Endothelial cell of umbilical vein (primary cell): ENCODE measurements around the gene CRY1. TPM values are rescaled to one million over a fixed set of nuclear protein-coding genes. Genes with fewer than 3 reads are reported as not detected.
"Not testable (repeated sequence)": the region's sequence is repeated elsewhere in the genome, so short reads cannot be mapped to it uniquely, and the experiment has no call there.

Experiments used
- BruUV-seq: library from RNA; stranded (reverse); fragments of 400-500 nt; replicated peaks from 2 replicates; lab custom pipeline; 2021; lab: Mats Ljungman, UMichigan
- CTCF ChIA-PET: fragments of 300-600, 350-600 bp; sonication (Branson Sonifier 250); formaldehyde crosslinking; loops from one replicate; lab custom pipeline; 2021; ENCODE audit warnings: antibody characterized with exemption, inconsistent platforms; lab: Charles Lee
- POLR2A ChIA-PET: fragments of 300-600, 350-600 bp; sonication (Branson Sonifier 250); formaldehyde crosslinking; loops from one replicate; lab custom pipeline; 2021; ENCODE audit warnings: antibody characterized with exemption, inconsistent platforms; lab: Charles Lee
- DNase-seq: peaks from one replicate; pipeline ENCODE4 v3.0.0-alpha.2; 2011; ENCODE audit warnings: low read depth, low spot score
- FAIRE-seq: peaks from 2 replicates; lab custom pipeline; 2011; peaks lifted over from hg19 to GRCh38; lab: Jason Lieb, UNC
- H2AFZ ChIP-seq: 2 replicates; pipeline ENCODE4 v1.6.0; 2012; ENCODE audit warnings: low read depth, low read length, control low read depth, inconsistent platforms
- H3K27ac ChIP-seq: 2 replicates; pipeline ENCODE4 v1.5.1; 2011; ENCODE audit warnings: low read depth, mild to moderate bottlenecking, control low read depth, low read length, moderate library complexity; ENCODE audit not compliant: insufficient read depth
- H3K27me3 ChIP-seq, 2 experiments: 2 replicates each; pipeline versions ENCODE4 v1.6.0 to v1.6.1; 2011; ENCODE audit warnings: low read length in 2 of 2, mixed read lengths in 1 of 2; ENCODE audit not compliant: control insufficient read depth in 2 of 2, insufficient read depth in 2 of 2
- H3K36me3 ChIP-seq, 2 experiments: 2 replicates in 1 of 2; 3 replicates in 1 of 2; pipeline ENCODE4 v1.5.1; 2011; ENCODE audit warnings: low read length in 2 of 2, mild to moderate bottlenecking in 1 of 2, moderate library complexity in 1 of 2; ENCODE audit not compliant: control insufficient read depth in 2 of 2, insufficient read depth in 2 of 2; ENCODE audit errors: extremely low read depth in 1 of 2
- H3K4me1 ChIP-seq: 3 replicates; pipeline ENCODE4 v1.5.1; 2011; ENCODE audit warnings: mild to moderate bottlenecking, low read length; ENCODE audit not compliant: control insufficient read depth, insufficient read depth; ENCODE audit errors: extremely low read depth
- H3K4me2 ChIP-seq: 2 replicates; pipeline ENCODE4 v1.6.1; 2011; ENCODE audit warnings: low read length, control low read depth, mixed read lengths; ENCODE audit not compliant: insufficient read depth
- H3K4me3 ChIP-seq, 3 experiments: fragments of 200-600 bp in 1 of 3; sonication (generic), shearing (Covaris generic) in 1 of 3; replicated peaks in 1 of 3; 2 replicates each; pipeline ENCODE4 v1.5.1; 2011 to 2016; ENCODE audit warnings: control low read depth in 3 of 3, low read length in 3 of 3, mild to moderate bottlenecking in 2 of 3, inconsistent platforms in 1 of 3, low read depth in 1 of 3, moderate library complexity in 1 of 3; ENCODE audit not compliant: insufficient read depth in 1 of 3
- H3K79me2 ChIP-seq: 2 replicates; pipeline ENCODE4 v1.6.0; 2012; ENCODE audit warnings: low read length, inconsistent platforms; ENCODE audit not compliant: control insufficient read depth, insufficient read depth
- H3K9ac ChIP-seq: replicated peaks from 2 replicates; pipeline ENCODE3; 2011; ENCODE audit warnings: low read length, control low read depth; ENCODE audit not compliant: insufficient read depth; ENCODE audit errors: extremely low read depth
- H3K9me1 ChIP-seq: replicated peaks from 3 replicates; pipeline ENCODE4 v1.6.0; 2011; ENCODE audit warnings: mild to moderate bottlenecking, low read length; ENCODE audit not compliant: control insufficient read depth, insufficient read depth; ENCODE audit errors: extremely low read depth
- H3K9me3 ChIP-seq: replicated peaks from 2 replicates; pipeline ENCODE4 v1.5.1; 2012; ENCODE audit warnings: low read length, inconsistent platforms; ENCODE audit not compliant: control insufficient read depth, insufficient read depth
- H4K20me1 ChIP-seq: replicated peaks from 2 replicates; pipeline ENCODE3; 2011; ENCODE audit warnings: mild to moderate bottlenecking, low read length; ENCODE audit not compliant: control insufficient read depth, insufficient read depth; ENCODE audit errors: extremely low read depth
- JUN ChIP-seq: IDR thresholded peaks from 2 replicates; pipeline ENCODE4 v1.6.1; 2011; ENCODE audit warnings: borderline replicate concordance, low read depth; ENCODE audit not compliant: insufficient read length, insufficient read depth
- MYC ChIP-seq: IDR thresholded peaks from one replicate; pipeline ENCODE4 v1.6.1; 2011; ENCODE audit warnings: mild to moderate bottlenecking, low read depth, low read length
- POLR2A ChIP-seq: IDR thresholded peaks from 2 replicates; pipeline ENCODE4 v1.6.1; 2012; ENCODE audit warnings: low read depth, mild to moderate bottlenecking, control low read depth, low read length
- POLR2AphosphoS5 ChIP-seq: IDR thresholded peaks from 2 replicates; pipeline ENCODE4 v1.6.1; 2012; ENCODE audit warnings: low read depth, mild to moderate bottlenecking, control low read depth, low read length, moderate library complexity; ENCODE audit not compliant: insufficient read depth
- dilution Hi-C: fragments of 300-500 bp; cut with MboI; formaldehyde crosslinking; loops from one replicate; pipeline ENCODE4 v1.15.0; 2019; ENCODE audit warnings: low sequenced_read_pairs; ENCODE audit not compliant: extremely low pct_ligation_motif_present
- intact Hi-C: fragments of 100-400 bp; cut with micrococcal nuclease; formaldehyde crosslinking; loops from one replicate; pipeline ENCODE4 v1.10.0; 2022
- polyA plus RNA-seq, 4 experiments: library from polyadenylated mRNA; depleted of rRNA in 3 of 4; stranded (reverse) in 3 of 4; unstranded in 1 of 4; fragments of >200 nt; gene quantifications; 2 replicates each; pipeline versions ENCODE4 v1.2.1 to v1.2.3, GENCODE V29; 2011 to 2012; ENCODE audit warnings: missing spikeins in 1 of 4
- total RNA-seq: library from RNA; stranded (reverse); gene quantifications from 2 replicates; pipeline ENCODE4 v1.2.3, GENCODE V29; 2021
- TF ChIP-seq, protein P1 (sequence below), 2 donors: IDR thresholded peaks; 1 replicate in 1 of 2; 2 replicates in 1 of 2; pipeline ENCODE4 v1.5.1; 2011; ENCODE audit warnings: low read length in 2 of 2, mild to moderate bottlenecking in 2 of 2, moderate library complexity in 2 of 2, control low read depth in 1 of 2, inconsistent platforms in 1 of 2, low read depth in 1 of 2; ENCODE audit not compliant: insufficient read depth in 1 of 2; ENCODE audit errors: extremely low read depth in 1 of 2

CRY1 gene
- total and polyA plus RNA-seq, 2 donors (not counting 3 experiments of a cell fraction or from before 2014, with no cell fraction given), result 11.4 to 21.0 TPM

GRCh38 chr12:107011519-107011918 lies 81.8 kb downstream of the CRY1 start:
- H3K9ac ChIP-seq, result no peak overlapping the region
- dilution Hi-C loops, result no loop called here
- no peak for FAIRE-seq
- ChIA-PET POLR2A (no interaction called here), CTCF (no interaction called here)
- no peak overlapping the region for H2AFZ ChIP-seq
- H3K79me2 ChIP-seq, result no peaks in the 10 kb centered on the region
- H3K9me1 ChIP-seq, result no peaks in the 10 kb centered on the region
- no peaks in the 10 kb centered on the region for H3K27me3 ChIP-seq
- no peaks in the 10 kb centered on the region for H3K36me3 ChIP-seq
- no peak overlapping the region for H3K4me2 ChIP-seq
- H4K20me1 ChIP-seq, result no peaks in the 10 kb centered on the region
- TF ChIP-seq, protein P1, sequence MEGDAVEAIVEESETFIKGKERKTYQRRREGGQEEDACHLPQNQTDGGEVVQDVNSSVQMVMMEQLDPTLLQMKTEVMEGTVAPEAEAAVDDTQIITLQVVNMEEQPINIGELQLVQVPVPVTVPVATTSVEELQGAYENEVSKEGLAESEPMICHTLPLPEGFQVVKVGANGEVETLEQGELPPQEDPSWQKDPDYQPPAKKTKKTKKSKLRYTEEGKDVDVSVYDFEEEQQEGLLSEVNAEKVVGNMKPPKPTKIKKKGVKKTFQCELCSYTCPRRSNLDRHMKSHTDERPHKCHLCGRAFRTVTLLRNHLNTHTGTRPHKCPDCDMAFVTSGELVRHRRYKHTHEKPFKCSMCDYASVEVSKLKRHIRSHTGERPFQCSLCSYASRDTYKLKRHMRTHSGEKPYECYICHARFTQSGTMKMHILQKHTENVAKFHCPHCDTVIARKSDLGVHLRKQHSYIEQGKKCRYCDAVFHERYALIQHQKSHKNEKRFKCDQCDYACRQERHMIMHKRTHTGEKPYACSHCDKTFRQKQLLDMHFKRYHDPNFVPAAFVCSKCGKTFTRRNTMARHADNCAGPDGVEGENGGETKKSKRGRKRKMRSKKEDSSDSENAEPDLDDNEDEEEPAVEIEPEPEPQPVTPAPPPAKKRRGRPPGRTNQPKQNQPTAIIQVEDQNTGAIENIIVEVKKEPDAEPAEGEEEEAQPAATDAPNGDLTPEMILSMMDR (IDR thresholded peaks at IDR 0.05; ENCODE audit: extremely low read depth in 1 of 2, insufficient read depth in 1 of 2, low read depth in 1 of 2, low read length in 2 of 2), result no peak
- TF ChIP-seq MYC (no peak), POLR2A (no peak), JUN (no peak)
- DNase-seq, result no peak
- no peak overlapping the region for H3K27ac ChIP-seq
- H3K9me3 ChIP-seq, result no peaks in the 10 kb centered on the region
- no peaks in the 10 kb centered on the region for H3K4me1 ChIP-seq
- no TSS peak for BruUV-seq
- H3K4me3 ChIP-seq, result no peak overlapping the region
- intact Hi-C loops, result no loop called here

- no peak overlapping the region for H3K27ac ChIP-seq
- H3K79me2 ChIP-seq, result no peaks in the 10 kb centered on the region
- intact Hi-C loops, result no loop called here
- H3K9me1 ChIP-seq, result no peaks in the 10 kb centered on the region
- no peaks in the 10 kb centered on the region for H3K27me3 ChIP-seq
- DNase-seq (no peak), FAIRE-seq (no peak)
- ChIA-PET CTCF (interaction anchor here (0.8 kb wide), 1 partner anchor 14 kb away, joined by 3 read pairs; no protein-coding TSS in a partner anchor), POLR2A (interaction anchor here (0.6 kb wide), 1 partner anchor 51 kb away, joined by 3 read pairs; no protein-coding TSS in a partner anchor)
- H4K20me1 ChIP-seq, result no peaks in the 10 kb centered on the region
- H3K9me3 ChIP-seq, result no peaks in the 10 kb centered on the region
- H3K9ac ChIP-seq, result no peak overlapping the region
- dilution Hi-C loops, result no loop called here
- BruUV-seq, result no TSS peak
- H3K36me3 ChIP-seq, result no peaks in the 10 kb centered on the region
- no peak overlapping the region for H3K4me3 ChIP-seq
- no peak overlapping the region for H2AFZ ChIP-seq
- no peaks in the 10 kb centered on the region for H3K4me1 ChIP-seq
- H3K4me2 ChIP-seq, result no peak overlapping the region
- TF ChIP-seq, protein P1 (IDR thresholded peaks at IDR 0.05; ENCODE audit: extremely low read depth in 1 of 2, insufficient read depth in 1 of 2, low read depth in 1 of 2, low read length in 2 of 2), result no peak
- no peak for TF ChIP-seq POLR2AphosphoS5
Observed at GRCh38 chr12:107007411-107007810, 85.9 kb downstream of the CRY1 start.

DNA sequence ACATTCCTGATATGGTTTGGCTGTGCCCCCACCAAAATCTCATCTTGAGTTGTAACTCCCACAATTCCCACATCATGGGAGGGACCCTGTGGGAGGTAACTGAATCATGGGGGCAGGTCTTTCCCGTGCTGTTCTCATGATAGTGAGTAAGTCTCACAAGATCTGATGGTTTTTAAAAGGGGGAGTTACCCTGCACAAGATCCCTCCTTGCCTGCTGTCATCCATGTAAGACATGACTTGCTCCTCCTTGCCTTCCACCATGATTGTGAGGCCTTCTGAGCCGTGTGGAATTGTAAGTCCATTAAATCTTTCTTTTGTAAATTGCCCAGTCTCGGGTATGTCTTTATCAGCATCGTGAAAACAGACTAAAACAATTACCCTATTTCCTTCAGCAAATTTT lies 90.7 kb downstream of the CRY1 start:
- POLR2A ChIA-PET, FAIRE-seq, H3K4me3 ChIP-seq, BruUV-seq, H3K79me2 ChIP-seq, H3K27ac ChIP-seq, H3K4me1 ChIP-seq, H3K9ac ChIP-seq, H4K20me1 ChIP-seq, DNase-seq, H3K27me3 ChIP-seq, H3K9me3 ChIP-seq, CTCF ChIA-PET, H3K36me3 ChIP-seq, H3K9me1 ChIP-seq, H3K4me2 ChIP-seq, H2AFZ ChIP-seq, dilution Hi-C loops, intact Hi-C loops: not testable (repeated sequence)
